Mesangial cell (primary cell): ENCODE results near the gene URB1. TPM values are rescaled to one million over a fixed set of nuclear protein-coding genes. Genes with fewer than 3 reads are reported as not detected.

Experiments
- total RNA-seq: library from RNA; depleted of rRNA; stranded (reverse); fragments of >200 nt; gene quantifications from 2 replicates; pipeline ENCODE4 v1.2.3, GENCODE V29; 2015

Gene URB1, protein sequence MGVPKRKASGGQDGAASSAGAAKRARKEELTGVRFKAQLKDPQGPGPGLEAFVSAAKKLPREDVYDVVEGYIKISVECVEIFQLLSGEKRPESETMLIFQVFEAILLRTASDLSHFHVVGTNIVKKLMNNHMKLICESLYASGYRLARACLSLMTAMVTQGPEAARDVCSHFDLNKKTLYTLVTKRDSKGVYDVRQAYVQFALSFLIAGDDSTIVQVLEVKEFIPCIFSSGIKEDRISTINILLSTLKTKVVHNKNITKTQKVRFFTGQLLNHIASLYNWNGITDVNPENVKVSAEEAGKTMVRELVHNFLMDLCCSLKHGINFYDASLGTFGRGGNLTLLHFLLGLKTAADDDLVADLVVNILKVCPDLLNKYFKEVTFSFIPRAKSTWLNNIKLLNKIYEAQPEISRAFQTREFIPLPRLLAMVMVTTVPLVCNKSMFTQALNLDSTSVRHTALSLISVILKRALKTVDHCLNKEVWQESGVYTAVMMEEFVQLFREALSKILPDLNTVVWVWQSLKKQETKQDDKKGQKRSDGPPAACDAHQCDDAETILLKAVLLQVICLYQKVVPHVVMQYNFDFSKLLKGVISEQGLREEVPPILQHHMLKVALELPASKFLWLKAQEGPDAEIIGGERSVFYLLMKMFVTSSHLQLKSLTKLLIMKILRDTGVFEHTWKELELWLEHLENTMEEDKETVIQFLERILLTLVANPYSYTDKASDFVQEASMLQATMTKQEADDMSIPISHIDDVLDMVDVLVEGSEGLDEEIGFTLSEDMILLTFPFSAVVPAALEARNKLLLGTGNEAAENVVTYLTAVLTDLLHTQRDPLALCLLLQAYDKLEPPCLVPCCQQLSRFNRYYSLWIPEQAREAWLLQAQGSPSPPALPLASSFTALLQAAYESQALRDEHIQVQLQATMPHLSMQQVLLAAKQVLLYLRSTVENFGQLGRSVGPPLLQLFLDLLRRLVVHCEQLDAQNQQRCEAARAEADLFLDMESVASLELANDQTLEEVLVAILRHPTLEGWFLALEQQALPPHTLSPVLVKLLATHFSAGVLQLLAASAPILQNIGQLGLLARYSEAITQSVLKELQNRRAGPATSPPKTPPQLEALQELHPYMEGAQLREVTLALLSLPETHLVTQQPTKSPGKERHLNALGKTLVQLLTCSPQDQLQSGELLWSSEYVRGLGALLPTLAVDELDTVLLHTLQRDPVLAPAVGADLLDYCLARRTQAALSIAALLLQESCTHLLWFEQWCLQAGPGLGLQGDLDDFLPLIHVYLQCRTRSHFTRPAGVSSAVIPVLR (N-terminal part only)
- 18.3 and 18.4 TPM in 2 replicates for total RNA-seq

GRCh38 chr21:32392880-32393676 lies at the start of gene URB1:
TSS of gene URB1 (minus strand) at chr21:32393012. CDS start at chr21:32392910, 102 bp downstream.

GRCh38 chr21:32412162-32413014 lies 19.6 kb upstream of the URB1 start, which contains the start of gene EVA1C:
TSS of gene EVA1C (plus strand) at chr21:32412706. CDS start at chr21:32412854, 148 bp downstream.

GRCh38 chr21:32298658-32299081 lies 94.1 kb downstream of the URB1 start, which contains the start of gene MRAP:
TSS of gene MRAP (plus strand) at chr21:32298855. CDS start at chr21:32298972, 117 bp downstream.

DNA sequence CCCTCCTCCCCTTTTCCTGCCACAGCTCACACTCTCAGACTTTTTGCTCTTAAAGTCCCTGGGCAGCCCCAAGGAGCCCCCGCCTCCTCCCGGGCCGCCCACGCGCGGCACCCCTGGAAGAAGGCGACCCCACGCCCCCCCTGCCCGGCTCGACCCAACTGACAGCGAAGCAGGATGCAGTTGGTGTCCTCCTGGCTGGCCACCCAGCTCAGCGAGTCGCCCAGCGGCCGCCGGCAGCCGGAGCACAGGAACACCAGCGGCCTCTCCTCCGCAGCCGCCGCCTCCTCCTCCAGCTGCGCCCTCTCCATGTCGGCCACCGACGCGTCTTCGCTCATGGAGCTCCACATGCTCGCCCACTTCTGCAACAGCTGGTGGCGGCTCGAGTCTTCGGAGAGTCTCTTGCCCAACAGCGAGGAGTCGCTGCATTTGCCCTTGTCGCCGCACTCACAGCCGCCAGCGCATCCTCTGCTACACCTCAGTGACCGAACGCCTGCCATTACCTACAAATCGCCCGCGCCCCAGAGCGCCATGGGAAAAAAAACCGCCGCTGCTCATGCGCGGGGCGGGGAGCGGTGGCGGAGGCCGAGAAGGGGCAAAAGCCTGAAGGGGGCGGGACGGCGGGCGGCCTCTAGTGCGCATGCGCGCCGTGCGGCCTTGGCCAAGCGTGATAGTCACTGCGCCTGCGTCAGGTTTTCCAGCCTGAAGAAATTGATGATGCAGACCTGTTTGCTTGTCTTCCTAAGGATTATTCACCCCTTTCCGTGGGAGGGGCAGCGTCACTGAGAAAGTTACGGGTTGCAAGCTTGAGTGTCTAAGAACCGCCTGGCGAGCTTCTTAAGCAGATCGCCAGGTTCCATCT lies 114.1 kb downstream of the URB1 start, which contains the start of gene MIS18A:
TSS of gene MIS18A (minus strand) at position 532 of the 859 bp plus-strand sequence. CDS start at position 497, 35 bp downstream.

Other genes starting within 250 kb of the URB1 start
- gene MIS18A, start 114.0 kb downstream of the URB1 start, total RNA-seq: 2.7 and 13.0 TPM in 2 replicates
- gene MRAP, start 94.2 kb downstream of the URB1 start, total RNA-seq: not detected in 2 replicates
- 1.6 and 2.4 TPM in 2 replicates for gene EVA1C, start 19.7 kb upstream of the URB1 start, total RNA-seq
- gene TCP10L, start 192.5 kb upstream of the URB1 start, total RNA-seq: under 0.01 TPM in 1 of 2 replicates, not detected in the other
- 28.9 and 31.0 TPM in 2 replicates for gene CFAP298, start 219.4 kb upstream of the URB1 start, total RNA-seq